Measurements from ENCODE around the gene RFX4.
"Not testable (repeated sequence)": the region's sequence is repeated elsewhere in the genome, so short reads cannot be mapped to it uniquely, and the experiment has no call there.

The RFX4 gene

GRCh38 chr12:106690569-106691305 lies 107.9 kb downstream of the RFX4 start:
- no peak for DNase-seq (ENCODE audit: low read depth in 2 of 2)

- DNase-seq (ENCODE audit: low read depth in 2 of 2), result not testable (repeated sequence)
Measured at GRCh38 chr12:106692033-106692432, 109.2 kb downstream of the RFX4 start.

GRCh38 chr12:106692896-106693820 lies 110.4 kb downstream of the RFX4 start:
- no peak for DNase-seq (ENCODE audit: low read depth in 2 of 2)

GRCh38 chr12:106696071-106696470 lies 113.3 kb downstream of the RFX4 start:
- DNase-seq (ENCODE audit: low read depth in 2 of 2), result no peak

GRCh38 chr12:106696681-106697417 lies 114.0 kb downstream of the RFX4 start:
- no peak for DNase-seq (ENCODE audit: low read depth in 2 of 2)

GRCh38 chr12:106704081-106704480 lies 121.3 kb downstream of the RFX4 start:
- DNase-seq (ENCODE audit: low read depth in 2 of 2), result no peak

- no peak for DNase-seq (ENCODE audit: low read depth in 2 of 2)
Measured at GRCh38 chr12:106705971-106706370, 123.2 kb downstream of the RFX4 start.

- no peak for DNase-seq (ENCODE audit: low read depth in 2 of 2)
Measured at GRCh38 chr12:106709068-106709511, 126.3 kb downstream of the RFX4 start.

- DNase-seq (ENCODE audit: low read depth in 2 of 2), result no peak
Measured at GRCh38 chr12:106710143-106710893, 127.5 kb downstream of the RFX4 start.

- DNase-seq (ENCODE audit: low read depth in 2 of 2), result no peak
Measured at GRCh38 chr12:106711316-106711715, 128.5 kb downstream of the RFX4 start.

GRCh38 chr12:106712768-106713167 lies 130.0 kb downstream of the RFX4 start:
- DNase-seq (ENCODE audit: low read depth in 2 of 2), result no peak

- DNase-seq (ENCODE audit: low read depth in 2 of 2), result no peak
Measured at GRCh38 chr12:106714926-106715325, 132.1 kb downstream of the RFX4 start.

- DNase-seq (ENCODE audit: low read depth in 2 of 2), result no peak
Measured at GRCh38 chr12:106715582-106715981, 132.8 kb downstream of the RFX4 start.

- no peak for DNase-seq (ENCODE audit: low read depth in 2 of 2)
Measured at GRCh38 chr12:106717673-106718072, 134.9 kb downstream of the RFX4 start.

- DNase-seq (ENCODE audit: low read depth in 2 of 2), result no peak
Measured at GRCh38 chr12:106719879-106720278, 137.1 kb downstream of the RFX4 start.

- DNase-seq (ENCODE audit: low read depth in 2 of 2), result no peak
Measured at GRCh38 chr12:106720696-106721095, 137.9 kb downstream of the RFX4 start.

GRCh38 chr12:106721915-106722314 lies 139.1 kb downstream of the RFX4 start:
- no peak for DNase-seq (ENCODE audit: low read depth in 2 of 2)

- DNase-seq (ENCODE audit: low read depth in 2 of 2), result no peak
Measured at GRCh38 chr12:106722837-106723236, 140.0 kb downstream of the RFX4 start.

- no peak for DNase-seq (ENCODE audit: low read depth in 2 of 2)
Measured at GRCh38 chr12:106723416-106723815, 140.6 kb downstream of the RFX4 start.

GRCh38 chr12:106724116-106724515 lies 141.3 kb downstream of the RFX4 start:
- no peak for DNase-seq (ENCODE audit: low read depth in 2 of 2)

GRCh38 chr12:106724934-106725333 lies 142.1 kb downstream of the RFX4 start:
- no peak for DNase-seq (ENCODE audit: low read depth in 2 of 2)
